HCT116 (cell line): Measurements from ENCODE around the gene NCLN. TPM values are rescaled to one million over a fixed set of nuclear protein-coding genes. Genes with fewer than 3 reads are reported as not detected.

Experiments used
- ATAC-seq: fragments of 200-7000 bp; cut with Tn5 transposase; 2 replicates; pipeline ENCODE4 v1.9.1; 2020; ENCODE audit warnings: mild to moderate bottlenecking, moderate library complexity
- BruUV-seq: library from RNA; stranded (reverse); fragments of 400-500 nt; replicated peaks from 2 replicates; lab custom pipeline; 2021; lab: Mats Ljungman, UMichigan
- CTCF ChIA-PET: fragments of 300-600 bp; sonication (Branson Sonifier 250); formaldehyde crosslinking; loops from one replicate; lab custom pipeline; 2021; ENCODE audit warnings: antibody characterized with exemption; lab: Charles Lee
- POLR2A ChIA-PET: fragments of 300-600, 350-600 bp; sonication (Branson Sonifier 250); formaldehyde crosslinking; loops from one replicate; lab custom pipeline; 2021; ENCODE audit warnings: antibody characterized with exemption; lab: Charles Lee
- RAD21 ChIA-PET, 2 experiments: fragments of 300-600 bp; sonication (Branson Sonifier 250); formaldehyde crosslinking; loops; one replicate each; lab custom pipeline; 2023; ENCODE audit warnings: low total read pairs in 2 of 2; ENCODE audit not compliant: uncharacterized antibody in 2 of 2, unreplicated experiment in 2 of 2, low non-redundant PET in 1 of 2; lab: Charles Lee
- DNase-seq: peaks from one replicate; pipeline ENCODE4 v3.0.0-alpha.2; 2010; ENCODE audit warnings: low read depth, low spot score
- H2AFZ ChIP-seq: fragments of 200-600 bp; shearing (Covaris generic), sonication (generic); 2 replicates; pipeline ENCODE4 v1.6.1; 2017; ENCODE audit warnings: low read depth, mixed run types, mixed read lengths, antibody characterized with exemption, low read length; ENCODE audit not compliant: poor library complexity, severe bottlenecking
- H3K27ac ChIP-seq: 2 replicates; pipeline ENCODE4 v1.5.1; 2012; ENCODE audit warnings: low read depth, low read length
- H3K27me3 ChIP-seq: fragments of 200-600 bp; sonication (generic); 2 replicates; pipeline ENCODE4 v1.6.1; 2016; ENCODE audit warnings: mixed run types, low read length, mixed read lengths; ENCODE audit not compliant: insufficient read depth
- H3K36me3 ChIP-seq, 2 experiments: fragments of 200-500 bp in 1 of 2; fragments of 200-600 bp in 1 of 2; sonication (Bioruptor generic) in 1 of 2; sonication (generic) in 1 of 2; 2 replicates each; pipeline versions ENCODE4 v1.5.1 to v1.6.1; 2014 to 2016; ENCODE audit warnings: low read length in 2 of 2, inconsistent platforms in 1 of 2, mixed read lengths in 1 of 2, mixed run types in 1 of 2; ENCODE audit not compliant: insufficient read depth in 2 of 2, control insufficient read depth in 1 of 2
- H3K4me1 ChIP-seq, 2 experiments: fragments of 200-600 bp in 1 of 2; sonication (generic) in 1 of 2; 2 replicates each; pipeline versions ENCODE4 v1.5.1 to v1.6.1; 2012 to 2017; ENCODE audit warnings: low read length in 2 of 2, inconsistent platforms in 1 of 2, mild to moderate bottlenecking in 1 of 2, mixed read lengths in 1 of 2, mixed run types in 1 of 2, moderate library complexity in 1 of 2; ENCODE audit not compliant: insufficient read depth in 2 of 2, control insufficient read depth in 1 of 2
- H3K4me2 ChIP-seq: fragments of 200-600 bp; sonication (generic); 2 replicates; pipeline ENCODE4 v1.6.1; 2017; ENCODE audit warnings: mixed run types, low read length, mixed read lengths
- H3K4me3 ChIP-seq, 2 experiments: fragments of 200-600 bp in 1 of 2; sonication (generic) in 1 of 2; replicated peaks in 1 of 2; 2 replicates each; pipeline ENCODE4 v1.5.1; 2011 to 2016; ENCODE audit warnings: low read length in 2 of 2, control low read depth in 1 of 2, low read depth in 1 of 2, mild to moderate bottlenecking in 1 of 2, mixed read lengths in 1 of 2, mixed run types in 1 of 2
- H3K79me2 ChIP-seq: fragments of 200-600 bp; sonication (generic); 2 replicates; pipeline ENCODE4 v1.6.1; 2017; ENCODE audit warnings: mild to moderate bottlenecking, mixed run types, low read length, moderate library complexity, mixed read lengths; ENCODE audit not compliant: insufficient read depth
- H3K9ac ChIP-seq: fragments of 200-600 bp; sonication (generic); 2 replicates; pipeline ENCODE4 v1.6.1; 2016; ENCODE audit warnings: low read length, mixed read lengths
- H3K9me2 ChIP-seq: fragments of 200-600 bp; sonication (generic), shearing (Covaris generic); 2 replicates; pipeline ENCODE4 v1.6.1; 2017; ENCODE audit warnings: mixed run types, mild to moderate bottlenecking, moderate library complexity; ENCODE audit not compliant: insufficient read depth
- H3K9me3 ChIP-seq, 2 experiments: fragments of 200-500 bp in 1 of 2; fragments of 200-600 bp in 1 of 2; sonication (Bioruptor generic) in 1 of 2; sonication (generic) in 1 of 2; 2 replicates each; pipeline ENCODE4 v1.6.1; 2014 to 2017; ENCODE audit warnings: low read length in 2 of 2, mixed read lengths in 2 of 2, inconsistent platforms in 1 of 2, low read depth in 1 of 2, mild to moderate bottlenecking in 1 of 2, mixed run types in 1 of 2, moderate library complexity in 1 of 2; ENCODE audit not compliant: control insufficient read depth in 1 of 2, insufficient read depth in 1 of 2
- H4K20me1 ChIP-seq: fragments of 200-600 bp; sonication (generic), shearing (Covaris generic); 2 replicates; pipeline ENCODE4 v1.6.1; 2017; ENCODE audit warnings: mixed run types, mild to moderate bottlenecking, moderate library complexity; ENCODE audit not compliant: insufficient read depth
- ATF3 ChIP-seq: IDR thresholded peaks from 2 replicates; pipeline ENCODE4 v1.6.1; 2012
- CBX3 ChIP-seq: IDR thresholded peaks from 2 replicates; pipeline ENCODE4 v1.6.1; 2012; ENCODE audit warnings: low read depth
- CTCF ChIP-seq, 3 experiments: fragments of 200-600 bp in 1 of 3; sonication (generic) in 1 of 3; IDR thresholded peaks in 2 of 3; conservative IDR thresholded peaks in 1 of 3; 2 replicates each; pipeline ENCODE4 v1.5.1; 2012 to 2017; ENCODE audit warnings: low read depth in 2 of 3, low read length in 2 of 3, antibody characterized with exemption in 1 of 3, borderline replicate concordance in 1 of 3, control low read depth in 1 of 3, mild to moderate bottlenecking in 1 of 3, mixed read lengths in 1 of 3, mixed run types in 1 of 3, moderate library complexity in 1 of 3; ENCODE audit not compliant: insufficient read depth in 1 of 3
- EGR1 ChIP-seq: IDR thresholded peaks from 2 replicates; pipeline ENCODE4 v1.6.1; 2012; ENCODE audit warnings: low read depth
- ELF1 ChIP-seq: IDR thresholded peaks from 2 replicates; pipeline ENCODE4 v1.6.1; 2012; ENCODE audit warnings: low read depth, borderline replicate concordance
- EZH2phosphoT487 ChIP-seq: fragments of 200-600 bp; IDR thresholded peaks from 2 replicates; pipeline ENCODE4 v1.6.1; 2018; ENCODE audit warnings: antibody characterized with exemption, borderline replicate concordance
- FOSL1 ChIP-seq: IDR thresholded peaks from 2 replicates; pipeline ENCODE4 v1.6.1; 2012; ENCODE audit warnings: low read depth
- MAX ChIP-seq: IDR thresholded peaks from 2 replicates; pipeline ENCODE4 v1.6.1; 2012
- POLR2A ChIP-seq: IDR thresholded peaks from 2 replicates; pipeline ENCODE4 v1.7.0; 2011; ENCODE audit warnings: borderline replicate concordance; ENCODE audit not compliant: insufficient read depth, insufficient read length; ENCODE audit errors: extremely low read depth
- RAD21 ChIP-seq: IDR thresholded peaks from 2 replicates; pipeline ENCODE4 v1.6.1; 2012; ENCODE audit warnings: low read depth, mild to moderate bottlenecking
- SIN3A ChIP-seq: IDR thresholded peaks from 2 replicates; pipeline ENCODE4 v1.6.1; 2012; ENCODE audit warnings: low read depth
- SP1 ChIP-seq: IDR thresholded peaks from 2 replicates; pipeline ENCODE4 v1.6.1; 2012; ENCODE audit warnings: low read depth
- SRF ChIP-seq: IDR thresholded peaks from 2 replicates; pipeline ENCODE4 v1.6.1; 2012; ENCODE audit warnings: low read depth
- TCF7L2 ChIP-seq: IDR thresholded peaks from 2 replicates; pipeline ENCODE4 v1.7.0; 2011; ENCODE audit warnings: borderline replicate concordance, inconsistent platforms; ENCODE audit not compliant: insufficient read depth, insufficient read length; ENCODE audit errors: extremely low read depth
- ZBTB33 ChIP-seq: IDR thresholded peaks from 2 replicates; pipeline ENCODE4 v1.6.1; 2011; ENCODE audit warnings: mild to moderate bottlenecking, low read length, moderate library complexity; ENCODE audit not compliant: insufficient replicate concordance; ENCODE audit errors: extremely low read depth
- ZFX ChIP-seq: fragments of 450-650 bp; IDR thresholded peaks from 2 replicates; pipeline ENCODE4 v1.6.1; 2017
- intact Hi-C: fragments of 100-400 bp; cut with micrococcal nuclease; formaldehyde crosslinking; loops from 2 replicates; pipeline ENCODE4 v1.10.0; 2022
- total RNA-seq: library from RNA; stranded (reverse); gene quantifications from one replicate; pipeline ENCODE4 v1.2.1, GENCODE V29; 2021; ENCODE audit not compliant: unreplicated experiment

The NCLN gene
- total RNA-seq, 1 experiment from 2014 or later, result 119 TPM

DNA sequence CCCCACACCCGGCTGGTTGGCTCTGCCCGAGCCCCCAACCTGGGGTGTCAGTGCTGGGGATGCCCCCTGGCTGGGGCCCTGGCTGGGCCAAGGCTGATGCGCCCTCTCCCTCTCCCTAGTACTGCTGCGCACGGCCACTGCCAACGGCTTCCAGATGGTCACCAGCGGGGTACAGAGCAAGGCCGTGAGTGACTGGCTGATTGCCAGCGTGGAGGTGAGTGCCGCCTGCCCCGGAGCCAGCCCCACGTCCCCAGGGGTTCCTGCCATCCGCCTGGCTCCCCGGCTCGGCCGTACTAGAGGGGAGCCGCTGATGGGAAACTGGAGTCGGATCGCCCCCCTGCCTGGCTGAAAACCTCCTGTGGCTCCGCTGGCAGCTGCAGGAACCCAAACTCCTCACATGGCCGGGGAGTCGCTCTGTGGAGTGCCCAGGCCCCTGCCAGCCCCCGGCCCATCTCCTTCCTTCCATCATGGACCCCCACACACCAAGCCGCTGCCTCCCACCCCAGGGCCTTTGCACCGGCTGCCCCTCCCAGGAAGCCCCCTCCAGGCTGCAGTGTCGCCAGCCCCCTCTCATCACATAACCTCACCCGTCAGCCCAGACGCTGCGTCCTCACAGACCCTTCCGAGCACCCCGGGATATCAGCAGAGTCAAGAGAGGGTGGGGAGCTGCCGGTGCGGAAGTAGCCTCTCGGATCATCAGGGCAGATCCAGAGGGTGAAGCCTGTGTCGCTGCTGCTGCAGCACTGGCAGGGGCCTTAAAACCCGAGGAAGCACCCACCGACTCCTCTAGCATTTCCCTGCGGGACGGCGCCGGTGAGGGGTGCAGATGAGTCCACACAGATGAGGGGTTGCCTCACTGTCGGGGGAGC is 10.6 kb downstream of the NCLN start:
- CTCF ChIA-PET, result no interaction called here
- no peak for ATAC-seq
- no TSS peak for BruUV-seq

More for the DNA sequence above, 10.6 kb downstream of the NCLN start:
- Histone ChIP-seq H3K36me3 (peaks cover 7 to 33% of the 10 kb centered on the region in 2 experiments; a peak in 3 of 4 replicates), H3K4me3 (no peak overlapping the region), H2AFZ (no peak overlapping the region), H3K9me3 (no peaks in the 10 kb centered on the region), H3K27ac (no peak overlapping the region), H3K4me1 (no peaks in the 10 kb centered on the region), H3K4me2 (no peak overlapping the region), H3K79me2 (peaks cover 45% of the 10 kb centered on the region), H3K9me2 (no peaks in the 10 kb centered on the region), H3K27me3 (no peaks in the 10 kb centered on the region), H4K20me1 (no peaks in the 10 kb centered on the region), H3K9ac (no peak overlapping the region)
- TF ChIP-seq ZBTB33, result no peak
- TF ChIP-seq TCF7L2, result no peak
- TF ChIP-seq CTCF (IDR thresholded peaks at IDR 0.05 in 2 of 3, conservative IDR thresholded peaks at IDR 0.05 in 1 of 3; ENCODE audit: borderline replicate concordance in 1 of 3, insufficient read depth in 1 of 3, low read depth in 2 of 3, low read length in 2 of 3), result no peak
- no peak for TF ChIP-seq POLR2A
- no peak for TF ChIP-seq ZFX
- no peak for TF ChIP-seq RAD21
- no peak for TF ChIP-seq EGR1
- no peak for TF ChIP-seq SIN3A
- no peak for TF ChIP-seq ELF1
- TF ChIP-seq MAX, result no peak
- no peak for TF ChIP-seq CBX3
- TF ChIP-seq EZH2phosphoT487, result no peak
- no peak for TF ChIP-seq FOSL1
- TF ChIP-seq SP1, result no peak
- TF ChIP-seq ATF3, result no peak
- TF ChIP-seq SRF, result no peak
- ChIA-PET POLR2A (no interaction called here), RAD21 (no interaction called here)
- DNase-seq, result no peak
- intact Hi-C loops, result no loop called here
